Spleen (tissue), 7 donors: Measurements from ENCODE around the gene PAX1.

ENCODE experiments used
- CTCF ChIP-seq, 11 experiments: fragments of 200-600 bp in 7 of 11; fragments of 450-650 bp in 4 of 11; sonication (generic) in 4 of 11; IDR thresholded peaks in 8 of 11; conservative IDR thresholded peaks in 3 of 11; 1 replicate in 7 of 11; 2 replicates in 4 of 11; pipeline versions ENCODE4 v1.4.0 to v1.8.0; 2016 to 2021; ENCODE audit warnings: antibody characterized with exemption in 11 of 11, inconsistent platforms in 4 of 11, mild to moderate bottlenecking in 1 of 11
- POLR2A ChIP-seq, 3 donors: fragments of 450-650 bp; IDR thresholded peaks; one replicate each; pipeline ENCODE4 v1.5.1; 2017; ENCODE audit warnings: antibody characterized with exemption in 3 of 3, mild to moderate bottlenecking in 1 of 3
- POLR2AphosphoS5 ChIP-seq, 3 donors: sonication (generic); formaldehyde crosslinking; IDR thresholded peaks; one replicate each; pipeline ENCODE4 v1.5.1; 2017; ENCODE audit warnings: antibody characterized with exemption in 3 of 3
- donor health status: DM: no; HTN: no; CAD: no; lungs with moderate emphysema.
- donor health status: DM: no; HTN: no; CAD: no.
- donor health status: DM: no; HTN: no; CAD: no.

GRCh38 chr20:21677781-21678180 is 27.7 kb upstream of the PAX1 start:
- no peak for TF ChIP-seq POLR2A (IDR thresholded peaks at IDR 0.05)
- TF ChIP-seq POLR2AphosphoS5 (IDR thresholded peaks at IDR 0.05) = no peak
- TF ChIP-seq CTCF (IDR thresholded peaks at IDR 0.05 in 8 of 11, conservative IDR thresholded peaks at IDR 0.05 in 3 of 11) = no peak
